Measurements from ENCODE around the gene DDX17.

Gene DDX17

GRCh38 chr22:38444783-38445182 is 61.3 kb downstream of the DDX17 start:
- in situ Hi-C loops (cut with MboI; ENCODE audit: low pct_unique_long_range_greater_than_20kb, low sequenced_read_pairs, unreplicated experiment) = no loop called here
- DNase-seq (ENCODE audit: low spot score) = no peak
- TF ChIP-seq CTCF (IDR thresholded peaks at IDR 0.05; ENCODE audit: extremely low read depth, insufficient read depth, missing control alignments) = no peak

- TF ChIP-seq CTCF (IDR thresholded peaks at IDR 0.05; ENCODE audit: extremely low read depth, insufficient read depth, missing control alignments) = no peak
- in situ Hi-C loops (cut with MboI; ENCODE audit: low pct_unique_long_range_greater_than_20kb, low sequenced_read_pairs, unreplicated experiment) = no loop called here
These were observed 62.2 kb downstream of the DDX17 start for GRCh38 chr22:38443628-38444521.

GRCh38 chr22:38442967-38443627 is 63.0 kb downstream of the DDX17 start:
- no peak for TF ChIP-seq CTCF (IDR thresholded peaks at IDR 0.05; ENCODE audit: extremely low read depth, insufficient read depth, missing control alignments)
- no peak for DNase-seq (ENCODE audit: low spot score)
- in situ Hi-C loops (cut with MboI; ENCODE audit: low pct_unique_long_range_greater_than_20kb, low sequenced_read_pairs, unreplicated experiment) = no loop called here

More at GRCh38 chr22:38443628-38444521, 62.2 kb downstream of the DDX17 start:
- DNase-seq (ENCODE audit: low spot score) = no peak

GRCh38 chr22:38441620-38442287 is 64.4 kb downstream of the DDX17 start:
- in situ Hi-C loops (cut with MboI; ENCODE audit: low pct_unique_long_range_greater_than_20kb, low sequenced_read_pairs, unreplicated experiment) = no loop called here
- no peak for DNase-seq (ENCODE audit: low spot score)
- no peak for TF ChIP-seq CTCF (IDR thresholded peaks at IDR 0.05; ENCODE audit: extremely low read depth, insufficient read depth, missing control alignments)

- no peak for TF ChIP-seq CTCF (IDR thresholded peaks at IDR 0.05; ENCODE audit: extremely low read depth, insufficient read depth, missing control alignments)
- DNase-seq (ENCODE audit: low spot score) = no peak
- in situ Hi-C loops (cut with MboI; ENCODE audit: low pct_unique_long_range_greater_than_20kb, low sequenced_read_pairs, unreplicated experiment) = no loop called here
These were observed 65.3 kb downstream of the DDX17 start for GRCh38 chr22:38440747-38441350.

- no peak for DNase-seq (ENCODE audit: low spot score)
- in situ Hi-C loops (cut with MboI; ENCODE audit: low pct_unique_long_range_greater_than_20kb, low sequenced_read_pairs, unreplicated experiment) = no loop called here
- TF ChIP-seq CTCF (IDR thresholded peaks at IDR 0.05; ENCODE audit: extremely low read depth, insufficient read depth, missing control alignments) = no peak
These were observed 68.7 kb downstream of the DDX17 start for GRCh38 chr22:38437416-38437815.
